H9 (cell line): ENCODE measurements around the gene DCP1B. TPM values are rescaled to one million over a fixed set of nuclear protein-coding genes. Genes with fewer than 3 reads are reported as not detected.

Source experiments
- DNase-seq: peaks from one replicate; pipeline ENCODE4 v3.0.0-alpha.2; 2017
- H2AFZ ChIP-seq: one replicate; pipeline ENCODE4 v1.6.1; 2013; ENCODE audit warnings: mild to moderate bottlenecking, low read length, control low read depth, moderate library complexity
- H2AK5ac ChIP-seq: 2 replicates; pipeline ENCODE4 v1.6.1; 2013; ENCODE audit warnings: low read length, control low read depth, mixed read lengths; ENCODE audit not compliant: insufficient read length
- H2BK120ac ChIP-seq: one replicate; pipeline ENCODE4 v1.6.1; 2013; ENCODE audit warnings: low read depth, mild to moderate bottlenecking, low read length, control low read depth, inconsistent platforms; ENCODE audit not compliant: poor library complexity, severe bottlenecking
- H2BK12ac ChIP-seq: 2 replicates; pipeline ENCODE4 v1.6.1; 2013; ENCODE audit warnings: low read length, control low read depth, mixed read lengths, low read depth; ENCODE audit not compliant: insufficient read length
- H2BK15ac ChIP-seq: 2 replicates; pipeline ENCODE4 v1.6.1; 2013; ENCODE audit warnings: low read depth, low read length, control low read depth
- H2BK20ac ChIP-seq: one replicate; pipeline ENCODE4 v1.6.1; 2013; ENCODE audit warnings: low read depth, mild to moderate bottlenecking, low read length, control low read depth, inconsistent platforms; ENCODE audit not compliant: poor library complexity, severe bottlenecking
- H2BK5ac ChIP-seq: 2 replicates; pipeline ENCODE4 v1.6.1; 2013; ENCODE audit warnings: low read length, control low read depth, mixed read lengths; ENCODE audit not compliant: insufficient read length
- H3K14ac ChIP-seq: 2 replicates; pipeline ENCODE4 v1.6.1; 2013; ENCODE audit warnings: low read length, control low read depth; ENCODE audit not compliant: insufficient read depth
- H3K18ac ChIP-seq: 2 replicates; pipeline ENCODE4 v1.6.1; 2013; ENCODE audit warnings: low read depth, mild to moderate bottlenecking, mixed read lengths, low read length, control low read depth; ENCODE audit not compliant: insufficient read length
- H3K23ac ChIP-seq: 2 replicates; pipeline ENCODE4 v1.6.1; 2013; ENCODE audit warnings: low read length, control low read depth, mixed read lengths, low read depth; ENCODE audit not compliant: insufficient read length
- H3K23me2 ChIP-seq: 2 replicates; pipeline ENCODE4 v1.6.1; 2013; ENCODE audit warnings: low read depth, mild to moderate bottlenecking, mixed read lengths, low read length, control low read depth; ENCODE audit not compliant: insufficient read length, poor library complexity, severe bottlenecking
- H3K27ac ChIP-seq: 2 replicates; pipeline ENCODE4 v1.5.1; 2013; ENCODE audit warnings: low read length, control low read depth, mixed read lengths, low read depth; ENCODE audit not compliant: insufficient read length
- H3K27me3 ChIP-seq: 2 replicates; pipeline ENCODE4 v1.6.1; 2013; ENCODE audit warnings: low read length, control low read depth, inconsistent platforms; ENCODE audit not compliant: insufficient read depth
- H3K4ac ChIP-seq: 2 replicates; pipeline ENCODE4 v1.6.1; 2013; ENCODE audit warnings: low read depth, mild to moderate bottlenecking, control low read depth, inconsistent platforms, low read length, moderate library complexity
- H3K4me1 ChIP-seq: 2 replicates; pipeline ENCODE4 v1.6.1; 2013; ENCODE audit warnings: low read length, control low read depth, inconsistent platforms; ENCODE audit not compliant: insufficient read depth
- H3K4me2 ChIP-seq: 2 replicates; pipeline ENCODE4 v1.6.1; 2013; ENCODE audit warnings: low read length, control low read depth, mixed read lengths; ENCODE audit not compliant: insufficient read length, insufficient read depth
- H3K56ac ChIP-seq: 2 replicates; pipeline ENCODE4 v1.6.1; 2013; ENCODE audit warnings: low read depth, mild to moderate bottlenecking, mixed read lengths, low read length, control low read depth; ENCODE audit not compliant: insufficient read length
- H3K79me1 ChIP-seq: 2 replicates; pipeline ENCODE4 v1.6.1; 2013; ENCODE audit warnings: low read depth, mild to moderate bottlenecking, moderate library complexity, low read length, control low read depth, inconsistent platforms; ENCODE audit not compliant: insufficient read depth, poor library complexity, severe bottlenecking
- H3K79me2 ChIP-seq: 2 replicates; pipeline ENCODE4 v1.6.1; 2013; ENCODE audit warnings: low read length, control low read depth, inconsistent platforms; ENCODE audit not compliant: insufficient read depth
- H3K9ac ChIP-seq: 2 replicates; pipeline ENCODE4 v1.6.1; 2013; ENCODE audit warnings: low read length, control low read depth, mixed read lengths; ENCODE audit not compliant: insufficient read length; ENCODE audit errors: extremely low read depth
- H3K9me3 ChIP-seq: one replicate; pipeline ENCODE4 v1.6.1; 2013; ENCODE audit warnings: low read depth, low read length, inconsistent platforms; ENCODE audit not compliant: control insufficient read depth
- H3T11ph ChIP-seq: one replicate; pipeline ENCODE4 v1.6.1; 2013; ENCODE audit warnings: mild to moderate bottlenecking, low read length, control low read depth, inconsistent platforms
- H4K20me1 ChIP-seq: one replicate; pipeline ENCODE4 v1.6.1; 2013; ENCODE audit not compliant: control insufficient read depth, insufficient read length, insufficient read depth
- H4K5ac ChIP-seq: 2 replicates; pipeline ENCODE4 v1.6.1; 2013; ENCODE audit warnings: low read depth, mild to moderate bottlenecking, mixed read lengths, low read length, control low read depth; ENCODE audit not compliant: insufficient read length
- H4K8ac ChIP-seq: replicated peaks from 2 replicates; pipeline ENCODE4 v1.6.1; 2013; ENCODE audit warnings: low read length, control low read depth, mixed read lengths, low read depth; ENCODE audit not compliant: insufficient read length
- H4K91ac ChIP-seq: 2 replicates; pipeline ENCODE4 v1.6.1; 2013; ENCODE audit warnings: low read depth, mild to moderate bottlenecking, moderate library complexity, mixed read lengths, low read length, control low read depth; ENCODE audit not compliant: insufficient read length
- H3K27ac Mint-ChIP-seq, 3 experiments: 2 replicates in 2 of 3; 3 replicates in 1 of 3; pipeline ENCODE4 v1.8.0; 2020 to 2021; ENCODE audit warnings: mixed read lengths in 3 of 3, mild to moderate bottlenecking in 1 of 3, moderate library complexity in 1 of 3
- H3K27me3 Mint-ChIP-seq: 2 replicates; pipeline ENCODE4 v1.8.0; 2021; ENCODE audit warnings: low read depth, mild to moderate bottlenecking, moderate library complexity, mixed read lengths
- H3K36me3 Mint-ChIP-seq, 3 experiments: 2 replicates in 2 of 3; 3 replicates in 1 of 3; pipeline ENCODE4 v1.8.0; 2020 to 2021; ENCODE audit warnings: low read depth in 3 of 3, mixed read lengths in 3 of 3; ENCODE audit not compliant: insufficient read depth in 1 of 3
- H3K4me1 Mint-ChIP-seq, 2 experiments: 2 replicates each; pipeline ENCODE4 v1.8.0; 2020; ENCODE audit warnings: mixed read lengths in 2 of 2
- H3K4me3 Mint-ChIP-seq, 2 experiments: 2 replicates in 1 of 2; 3 replicates in 1 of 2; pipeline ENCODE4 v1.8.0; 2020 to 2021; ENCODE audit warnings: mild to moderate bottlenecking in 2 of 2, mixed read lengths in 2 of 2, moderate library complexity in 1 of 2
- H3K9me3 Mint-ChIP-seq, 2 experiments: 2 replicates in 1 of 2; 3 replicates in 1 of 2; pipeline ENCODE4 v1.8.0; 2020; ENCODE audit warnings: mild to moderate bottlenecking in 2 of 2, mixed read lengths in 2 of 2, moderate library complexity in 1 of 2
- WGBS: extraction: QIAGEN DNeasy Blood & Tissue Kit; methylation state at CpG from one replicate; pipeline ENCODE4 v1.1.7; 2013; ENCODE audit warnings: missing lambda C conversion rate, low lambda C conversion rate, mixed read lengths; ENCODE audit not compliant: insufficient read length; ENCODE audit errors: extremely low coverage; 5-methylcytosine and 5-hydroxymethylcytosine counted together
- total RNA-seq: library from RNA; stranded (reverse); gene quantifications from 2 replicates; pipeline ENCODE4 v1.2.1, GENCODE V29; 2021
- TF ChIP-seq, protein P1 (sequence below): fragments of 200-600 bp; sonication (generic); conservative IDR thresholded peaks from 3 replicates; pipeline ENCODE4 v1.8.0; 2021; ENCODE audit warnings: antibody characterized with exemption, mild to moderate bottlenecking

The DCP1B gene
- total RNA-seq, 1 experiment from 2014 or later, result 11.2 TPM

DNA sequence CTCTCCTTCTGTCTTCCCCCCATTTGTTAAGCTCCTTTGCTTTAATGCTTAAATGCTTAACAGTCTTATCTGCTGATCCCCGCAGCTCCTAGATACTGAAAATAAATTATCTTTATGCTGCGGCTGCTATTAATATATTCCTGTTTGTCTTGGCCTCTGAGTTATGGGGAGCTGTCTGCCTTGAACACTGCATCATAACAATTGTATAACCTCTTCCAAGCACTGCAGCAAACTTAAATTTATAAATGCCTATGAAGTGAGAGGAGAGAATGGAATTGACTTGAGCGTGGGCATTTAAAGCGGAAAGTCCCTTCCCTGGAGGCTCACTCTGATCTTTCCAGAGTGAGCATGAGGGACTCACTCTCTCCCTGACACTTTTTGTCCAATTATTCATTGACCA lies 23.1 kb upstream of the DCP1B start:
- H2AK5ac ChIP-seq, result no peak overlapping the region
- no peak overlapping the region for H3T11ph ChIP-seq
- no peaks in the 10 kb centered on the region for H3K36me3 Mint-ChIP-seq
- no peak overlapping the region for H2BK20ac ChIP-seq
- no peak overlapping the region for H3K56ac ChIP-seq
- no peak overlapping the region for H3K14ac ChIP-seq
- no peaks in the 10 kb centered on the region for H3K4me1 ChIP-seq
- no peaks in the 10 kb centered on the region for H3K23me2 ChIP-seq
- peaks cover 7 to 10% of the 10 kb centered on the region in 2 experiments; a peak in 3 of 4 replicates for H3K4me1 Mint-ChIP-seq
- H3K4ac ChIP-seq, result no peak overlapping the region
- no peaks in the 10 kb centered on the region for H3K27me3 ChIP-seq
- no peaks in the 10 kb centered on the region for H3K79me1 ChIP-seq
- H4K20me1 ChIP-seq, result no peaks in the 10 kb centered on the region
- WGBS, result no CpG with 5 or more reads among the region's 4 CpGs
- no peak overlapping the region for H2AFZ ChIP-seq
- no peak overlapping the region for H2BK120ac ChIP-seq
- no peak overlapping the region for H3K23ac ChIP-seq
- H3K9me3 ChIP-seq, result no peaks in the 10 kb centered on the region
- H3K27ac Mint-ChIP-seq, result no peak overlapping the region
- no peak overlapping the region for H2BK12ac ChIP-seq
- no peak overlapping the region for H4K91ac ChIP-seq
- DNase-seq, result no peak
- H3K9ac ChIP-seq, result no peak overlapping the region
- H3K4me2 ChIP-seq, result no peak overlapping the region
- H4K5ac ChIP-seq, result no peak overlapping the region
- no peak overlapping the region for H3K18ac ChIP-seq
- H2BK15ac ChIP-seq, result no peak overlapping the region
- no peak overlapping the region for H4K8ac ChIP-seq
- TF ChIP-seq, protein P1, sequence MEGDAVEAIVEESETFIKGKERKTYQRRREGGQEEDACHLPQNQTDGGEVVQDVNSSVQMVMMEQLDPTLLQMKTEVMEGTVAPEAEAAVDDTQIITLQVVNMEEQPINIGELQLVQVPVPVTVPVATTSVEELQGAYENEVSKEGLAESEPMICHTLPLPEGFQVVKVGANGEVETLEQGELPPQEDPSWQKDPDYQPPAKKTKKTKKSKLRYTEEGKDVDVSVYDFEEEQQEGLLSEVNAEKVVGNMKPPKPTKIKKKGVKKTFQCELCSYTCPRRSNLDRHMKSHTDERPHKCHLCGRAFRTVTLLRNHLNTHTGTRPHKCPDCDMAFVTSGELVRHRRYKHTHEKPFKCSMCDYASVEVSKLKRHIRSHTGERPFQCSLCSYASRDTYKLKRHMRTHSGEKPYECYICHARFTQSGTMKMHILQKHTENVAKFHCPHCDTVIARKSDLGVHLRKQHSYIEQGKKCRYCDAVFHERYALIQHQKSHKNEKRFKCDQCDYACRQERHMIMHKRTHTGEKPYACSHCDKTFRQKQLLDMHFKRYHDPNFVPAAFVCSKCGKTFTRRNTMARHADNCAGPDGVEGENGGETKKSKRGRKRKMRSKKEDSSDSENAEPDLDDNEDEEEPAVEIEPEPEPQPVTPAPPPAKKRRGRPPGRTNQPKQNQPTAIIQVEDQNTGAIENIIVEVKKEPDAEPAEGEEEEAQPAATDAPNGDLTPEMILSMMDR, result no peak
- H2BK5ac ChIP-seq, result no peak overlapping the region
- H3K79me2 ChIP-seq, result no peaks in the 10 kb centered on the region
- no peak overlapping the region for H3K27ac ChIP-seq
- H3K27me3 Mint-ChIP-seq, result peaks cover 17% of the 10 kb centered on the region
- H3K4me3 Mint-ChIP-seq, result no peak overlapping the region
- no peaks in the 10 kb centered on the region for H3K9me3 Mint-ChIP-seq
